ENCODE measurements around the gene PNMA8C.

PNMA8C gene

GRCh38 chr19:46386996-46387712 lies 41.6 kb downstream of the PNMA8C start:
- CTCF ChIA-PET, result interaction anchor here (0.8 to 2.4 kb wide), 6 partner anchors 8 to 100 kb away, joined by 3 to 13 read pairs (median 6); no protein-coding TSS in a partner anchor
- TF ChIP-seq CTCF (IDR thresholded peaks at IDR 0.05; ENCODE audit: control extremely low read depth, extremely low read depth, low read depth, missing control alignments), result no peak
- DNase-seq (ENCODE audit: extremely low spot score), result no peak
- POLR2A ChIA-PET, result no interaction called here

DNA sequence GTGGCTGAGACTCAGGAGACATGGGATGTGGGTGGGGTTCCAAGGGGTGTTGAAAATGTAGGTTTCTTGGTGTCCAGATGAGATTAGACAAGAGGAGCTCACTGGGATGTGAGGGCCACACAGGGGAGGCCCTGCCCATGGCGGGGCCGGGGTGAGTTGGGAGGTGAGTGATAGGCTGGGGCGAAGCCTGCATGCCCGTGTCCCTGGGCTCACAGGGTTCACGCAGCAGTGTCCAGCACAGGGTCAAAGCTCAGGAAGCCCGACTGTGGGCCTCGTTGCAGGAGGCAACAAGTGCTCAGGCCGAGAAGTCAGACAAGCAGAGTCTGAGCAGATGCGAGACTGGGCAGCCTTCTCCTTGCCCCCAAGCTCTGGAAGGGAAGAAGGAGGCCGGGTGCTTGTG lies 42.6 kb downstream of the PNMA8C start:
- TF ChIP-seq CTCF (IDR thresholded peaks at IDR 0.05; ENCODE audit: control extremely low read depth, extremely low read depth, low read depth, missing control alignments), result no peak
- CTCF ChIA-PET, result interaction anchor here (0.8 to 2.4 kb wide), 8 partner anchors 8 to 152 kb away, joined by 3 to 13 read pairs (median 5); no protein-coding TSS in a partner anchor
- POLR2A ChIA-PET, result no interaction called here

GRCh38 chr19:46385636-46386035 lies 43.1 kb downstream of the PNMA8C start:
- DNase-seq (ENCODE audit: extremely low spot score), result no peak
- no peak for TF ChIP-seq CTCF (IDR thresholded peaks at IDR 0.05; ENCODE audit: control extremely low read depth, extremely low read depth, low read depth, missing control alignments)
- ChIA-PET CTCF (interaction anchor here (0.9 to 2.4 kb wide), 5 partner anchors 8 to 153 kb away, joined by 3 to 13 read pairs (median 7); no protein-coding TSS in a partner anchor), POLR2A (no interaction called here)

More for the DNA sequence above, 42.6 kb downstream of the PNMA8C start:
- DNase-seq (ENCODE audit: extremely low spot score), result no peak

DNA sequence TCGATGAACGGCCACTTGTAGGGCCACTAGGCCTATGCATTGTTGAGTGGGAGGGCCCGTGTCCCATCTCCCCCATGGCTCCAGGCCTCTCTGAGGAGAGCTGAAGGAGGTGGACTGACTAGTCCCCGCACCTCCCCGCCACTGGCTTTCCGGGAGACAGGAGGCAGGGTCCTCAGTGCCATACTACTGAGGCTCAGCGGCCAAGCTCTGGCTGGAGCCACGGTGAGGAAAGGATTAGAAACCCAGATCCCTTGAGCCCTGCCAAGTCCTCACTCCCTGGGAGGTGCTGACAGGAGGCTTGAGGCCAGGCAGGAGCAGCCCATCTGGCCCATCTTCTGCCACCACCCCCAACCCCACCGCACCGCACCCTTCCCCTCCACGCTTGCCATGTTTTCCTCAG lies 44.3 kb downstream of the PNMA8C start:
- POLR2A ChIA-PET, result no interaction called here

DNA sequence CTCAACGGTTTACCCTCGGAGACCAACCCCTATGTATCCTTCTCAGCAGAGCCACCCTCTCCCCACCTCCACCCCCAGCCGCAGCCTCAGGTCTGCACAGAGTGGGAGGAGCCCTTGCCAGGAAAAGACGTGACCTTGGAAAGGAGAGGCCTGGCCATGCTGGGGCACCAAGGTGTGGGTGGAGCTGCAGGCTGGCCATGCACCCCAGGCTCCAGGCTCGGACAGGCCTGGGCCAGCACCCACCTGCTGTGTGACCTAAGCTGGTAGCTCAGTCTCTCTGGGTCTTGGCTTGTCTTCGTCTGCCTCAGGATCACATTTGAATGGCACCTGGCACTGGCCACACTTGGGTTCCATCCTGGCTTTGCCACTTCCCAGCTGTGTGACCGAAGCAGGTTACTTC lies 44.9 kb downstream of the PNMA8C start:
- no peak for TF ChIP-seq CTCF (IDR thresholded peaks at IDR 0.05; ENCODE audit: control extremely low read depth, extremely low read depth, low read depth, missing control alignments)
- CTCF ChIA-PET, result interaction anchor here (1.6 to 2.4 kb wide), 2 partner anchors 11 to 13 kb away, joined by 6 to 14 read pairs; no protein-coding TSS in a partner anchor
- POLR2A ChIA-PET, result no interaction called here
- no peak for DNase-seq (ENCODE audit: extremely low spot score)

More for the DNA sequence above, 44.3 kb downstream of the PNMA8C start:
- DNase-seq (ENCODE audit: extremely low spot score), result no peak
- no peak for TF ChIP-seq CTCF (IDR thresholded peaks at IDR 0.05; ENCODE audit: control extremely low read depth, extremely low read depth, low read depth, missing control alignments)
- CTCF ChIA-PET, result interaction anchor here (2.4 kb wide), 1 partner anchor 11 kb away, joined by 14 read pairs; no protein-coding TSS in a partner anchor

DNA sequence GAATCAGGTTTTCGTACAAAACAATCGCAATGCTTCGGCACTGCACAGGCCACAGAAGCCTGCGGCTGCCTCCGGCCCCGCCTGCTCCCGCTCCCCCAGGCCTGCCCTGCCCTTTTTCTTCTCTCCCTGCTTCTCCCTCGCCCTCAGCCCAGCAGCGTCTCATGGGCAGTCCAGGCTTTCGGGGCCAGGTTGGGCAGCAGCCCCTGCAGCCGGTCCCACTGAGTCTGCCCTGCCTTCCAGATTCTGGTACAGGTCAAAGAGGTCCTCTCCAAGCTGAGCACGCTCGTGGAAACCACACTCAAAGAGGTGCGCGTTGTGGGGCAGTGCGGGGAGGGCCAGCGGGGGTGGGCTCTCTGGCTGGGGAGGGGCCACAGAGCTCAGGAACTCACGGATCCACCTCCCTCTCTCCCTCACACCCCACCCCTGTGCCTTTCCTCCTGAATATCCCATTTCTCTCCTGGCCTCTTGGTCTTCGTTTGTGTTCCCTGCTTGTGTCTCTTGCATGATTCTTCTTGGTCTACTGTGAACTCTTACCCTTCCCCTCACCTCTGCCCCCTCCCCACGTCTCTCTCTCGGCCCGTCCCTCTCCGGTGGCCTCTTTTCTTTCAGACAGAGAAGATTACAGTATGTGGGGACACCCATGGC lies 45.4 kb downstream of the PNMA8C start:
- no peak for TF ChIP-seq CTCF (IDR thresholded peaks at IDR 0.05; ENCODE audit: control extremely low read depth, extremely low read depth, low read depth, missing control alignments)
- POLR2A ChIA-PET, result no interaction called here
- no peak for DNase-seq (ENCODE audit: extremely low spot score)
- CTCF ChIA-PET, result interaction anchor here (1.6 to 2.4 kb wide), 2 partner anchors 12 to 13 kb away, joined by 6 to 14 read pairs; no protein-coding TSS in a partner anchor
